Glutamatergic neuron (in vitro differentiated cells): Measurements from ENCODE around the gene SPDYA. TPM values are rescaled to one million over a fixed set of nuclear protein-coding genes. Genes with fewer than 3 reads are reported as not detected.
"Not testable (repeated sequence)": the region's sequence is repeated elsewhere in the genome, so short reads cannot be mapped to it uniquely, and the experiment has no call there.

Experiments used
- DNase-seq: peaks from one replicate; pipeline ENCODE4 v3.0.0; 2022
- H3K27ac Mint-ChIP-seq: one replicate; pipeline ENCODE4 v1.8.0; 2020; ENCODE audit warnings: mild to moderate bottlenecking, mixed read lengths, inconsistent platforms; ENCODE audit not compliant: unreplicated experiment
- H3K27me3 Mint-ChIP-seq: one replicate; pipeline ENCODE4 v1.8.0; 2020; ENCODE audit warnings: mild to moderate bottlenecking, moderate library complexity, mixed read lengths, inconsistent platforms; ENCODE audit not compliant: unreplicated experiment
- H3K36me3 Mint-ChIP-seq: one replicate; pipeline ENCODE4 v1.8.0; 2020; ENCODE audit warnings: mild to moderate bottlenecking, mixed read lengths, inconsistent platforms; ENCODE audit not compliant: unreplicated experiment
- H3K4me1 Mint-ChIP-seq: one replicate; pipeline ENCODE4 v1.8.0; 2020; ENCODE audit warnings: mild to moderate bottlenecking, low read depth, mixed read lengths, inconsistent platforms; ENCODE audit not compliant: unreplicated experiment
- H3K4me3 Mint-ChIP-seq: one replicate; pipeline ENCODE4 v1.8.0; 2020; ENCODE audit warnings: mild to moderate bottlenecking, mixed read lengths, inconsistent platforms; ENCODE audit not compliant: unreplicated experiment
- H3K9me3 Mint-ChIP-seq: one replicate; pipeline ENCODE4 v1.8.0; 2020; ENCODE audit warnings: mild to moderate bottlenecking, moderate library complexity, mixed read lengths, inconsistent platforms; ENCODE audit not compliant: unreplicated experiment
- CTCF ChIP-seq: fragments of 200-600 bp; sonication (generic); IDR thresholded peaks from one replicate; pipeline ENCODE4 v1.5.0; 2021; ENCODE audit not compliant: partially characterized antibody, unreplicated experiment
- total RNA-seq: library from RNA; stranded (reverse); fragmentation: NEBNext Ultra II Directional; extraction: Animal tissue kit (Norgen Biotek cat#: 25700); gene quantifications from one replicate; pipeline ENCODE4 v1.2.1, GENCODE V29; 2021; ENCODE audit not compliant: unreplicated experiment

The SPDYA gene
- total RNA-seq, 1 donor from 2014 or later = 0.81 TPM

- Mint-ChIP-seq H3K27me3 (no peaks in the 10 kb centered on the region), H3K27ac (no peak overlapping the region), H3K9me3 (no peaks in the 10 kb centered on the region), H3K36me3 (no peaks in the 10 kb centered on the region), H3K4me3 (no peak overlapping the region), H3K4me1 (peaks cover 5% of the 10 kb centered on the region)
- DNase-seq = no peak
- TF ChIP-seq CTCF = no peak
Measured at GRCh38 chr2:28778392-28778791, 32.2 kb upstream of the SPDYA start.

DNA sequence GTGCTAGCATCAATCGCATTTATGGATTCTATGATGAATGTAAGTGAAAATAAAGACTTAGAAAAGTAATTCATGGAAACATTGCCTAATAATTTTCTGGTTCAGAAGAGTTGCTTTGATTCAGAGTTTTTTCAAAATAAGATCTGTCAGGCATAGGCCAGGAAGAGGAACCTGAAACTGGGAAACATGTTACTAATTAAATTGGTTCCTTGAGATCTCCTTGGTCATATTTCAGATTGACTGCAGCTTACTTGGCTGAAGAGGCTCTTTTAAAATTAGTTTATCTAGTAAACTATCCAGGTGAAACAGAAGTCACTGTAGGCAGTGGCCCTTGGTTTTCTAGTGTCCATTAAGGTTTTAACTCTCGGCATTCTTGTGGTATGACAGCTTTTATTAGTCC, 31.6 kb upstream of the SPDYA start:
- no peak overlapping the region for H3K27ac Mint-ChIP-seq
- peaks cover 5% of the 10 kb centered on the region for H3K4me1 Mint-ChIP-seq
- H3K27me3 Mint-ChIP-seq = no peaks in the 10 kb centered on the region
- no peak for TF ChIP-seq CTCF
- H3K4me3 Mint-ChIP-seq = no peak overlapping the region
- H3K36me3 Mint-ChIP-seq = no peaks in the 10 kb centered on the region
- DNase-seq = no peak
- no peaks in the 10 kb centered on the region for H3K9me3 Mint-ChIP-seq

- DNase-seq = no peak
- no peak for TF ChIP-seq CTCF
- Mint-ChIP-seq H3K27ac (no peak overlapping the region), H3K4me3 (no peak overlapping the region), H3K36me3 (no peaks in the 10 kb centered on the region), H3K9me3 (no peaks in the 10 kb centered on the region), H3K27me3 (no peaks in the 10 kb centered on the region), H3K4me1 (peaks cover 5% of the 10 kb centered on the region)
Measured at GRCh38 chr2:28780496-28780895, 30.1 kb upstream of the SPDYA start.

DNA sequence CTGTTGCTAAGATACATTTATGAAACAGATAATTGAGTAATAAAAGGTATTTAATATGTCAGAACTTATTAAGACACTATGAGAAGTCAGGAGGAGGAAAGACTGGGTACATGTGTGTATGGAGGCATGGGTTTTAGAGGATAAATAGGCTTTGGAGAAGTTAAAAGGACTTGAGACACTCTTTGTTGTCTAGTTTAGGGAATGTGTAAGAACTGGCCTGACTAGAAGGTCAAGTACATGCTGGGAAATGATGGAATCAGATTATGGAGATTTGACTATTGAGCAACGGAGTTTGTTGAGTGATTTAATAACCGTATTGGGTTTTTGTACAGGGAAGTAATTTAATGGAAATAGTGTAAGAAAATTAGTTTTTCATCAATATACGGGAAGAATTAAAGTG, 28.2 kb upstream of the SPDYA start:
- H3K27ac Mint-ChIP-seq = no peak overlapping the region
- no peak for DNase-seq
- H3K4me3 Mint-ChIP-seq = no peak overlapping the region
- H3K9me3 Mint-ChIP-seq = no peaks in the 10 kb centered on the region
- no peaks in the 10 kb centered on the region for H3K4me1 Mint-ChIP-seq
- H3K27me3 Mint-ChIP-seq = no peaks in the 10 kb centered on the region
- no peaks in the 10 kb centered on the region for H3K36me3 Mint-ChIP-seq
- TF ChIP-seq CTCF = no peak

DNA sequence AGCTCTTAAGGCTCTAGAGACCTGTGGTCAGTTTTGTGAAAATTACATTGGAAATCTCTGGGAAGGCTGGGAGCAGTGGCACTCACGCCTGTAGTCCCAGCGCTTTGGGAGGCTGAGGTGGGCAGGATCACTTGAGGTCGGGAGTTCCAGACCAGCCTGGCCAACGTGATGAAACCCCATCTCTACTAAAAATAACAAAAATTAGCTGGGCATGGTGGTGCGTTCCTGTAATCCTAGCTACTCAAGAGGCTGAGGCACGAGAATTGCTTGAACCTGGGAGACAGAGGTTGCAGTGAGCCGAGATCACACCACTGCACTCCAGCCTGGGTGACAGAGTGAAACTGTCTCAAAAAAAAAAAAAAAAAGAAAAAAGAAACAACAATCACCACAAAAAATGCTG, 26.1 kb upstream of the SPDYA start:
- H3K27me3 Mint-ChIP-seq, H3K9me3 Mint-ChIP-seq, H3K27ac Mint-ChIP-seq, H3K4me1 Mint-ChIP-seq, H3K36me3 Mint-ChIP-seq, H3K4me3 Mint-ChIP-seq, DNase-seq: not testable (repeated sequence)

GRCh38 chr2:28796620-28797019, 14.0 kb upstream of the SPDYA start:
- H3K4me3 Mint-ChIP-seq = no peak overlapping the region
- TF ChIP-seq CTCF = no peak
- H3K27ac Mint-ChIP-seq = no peak overlapping the region
- H3K27me3 Mint-ChIP-seq = no peaks in the 10 kb centered on the region
- no peaks in the 10 kb centered on the region for H3K9me3 Mint-ChIP-seq
- no peaks in the 10 kb centered on the region for H3K4me1 Mint-ChIP-seq
- no peak for DNase-seq
- H3K36me3 Mint-ChIP-seq = peaks cover 33% of the 10 kb centered on the region
